Activated CD4-positive, alpha-beta T cell treated with anti-CD3 and anti-CD28 coated beads for 4 hours (primary cell): Measurements from ENCODE around the gene FLG2.
"Not testable (repeated sequence)": the region's sequence is repeated elsewhere in the genome, so short reads cannot be mapped to it uniquely, and the experiment has no call there.

Source experiments
- DNase-seq, 2 donors: peaks; one replicate each; pipeline ENCODE4 v3.0.0-alpha.2; 2020

FLG2 gene

GRCh38 chr1:152309955-152310354 lies 49.9 kb downstream of the FLG2 start:
- no peak for DNase-seq

GRCh38 chr1:152309320-152309901 lies 50.4 kb downstream of the FLG2 start:
- not testable (repeated sequence) for DNase-seq

GRCh38 chr1:152308758-152309157 lies 51.0 kb downstream of the FLG2 start:
- DNase-seq: not testable (repeated sequence)

GRCh38 chr1:152307970-152308369 lies 51.8 kb downstream of the FLG2 start:
- not testable (repeated sequence) for DNase-seq

- DNase-seq: not testable (repeated sequence)
Observed at GRCh38 chr1:152306123-152306522, 53.7 kb downstream of the FLG2 start.

- DNase-seq: not testable (repeated sequence)
Observed at GRCh38 chr1:152304773-152305172, 55.0 kb downstream of the FLG2 start.

GRCh38 chr1:152303139-152303872 lies 56.5 kb downstream of the FLG2 start:
- DNase-seq: not testable (repeated sequence)
